OCI-LY3 (cell line): ENCODE data around the gene EZH1.
A peak's percentile ranks its signal among the peaks of the same experiment; 100 is the strongest.

ENCODE experiments used
- H2AFZ ChIP-seq: fragments of 200-600, 300-600 bp; shearing (Covaris generic); 2 replicates; pipeline ENCODE4 v1.6.0; 2014; ENCODE audit warnings: antibody characterized with exemption, low read depth, low read length
- H3K27ac ChIP-seq: fragments of 200-600, 300-600 bp; sonication (generic); 2 replicates; pipeline ENCODE4 v1.5.1; 2014; ENCODE audit warnings: mild to moderate bottlenecking, low read length, moderate library complexity, mixed read lengths
- H3K27me3 ChIP-seq: fragments of 200-600, 300-600 bp; sonication (generic); 2 replicates; pipeline ENCODE4 v1.6.1; 2014; ENCODE audit warnings: low read depth, low read length, mixed read lengths
- H3K36me3 ChIP-seq: fragments of 200-600, 300-600 bp; sonication (generic); replicated peaks from 2 replicates; pipeline ENCODE3; 2014; ENCODE audit warnings: low read depth, low read length, mixed read lengths
- H3K4me1 ChIP-seq: fragments of 300-600, 200-600 bp; sonication (generic); 2 replicates; pipeline ENCODE4 v1.6.1; 2014; ENCODE audit warnings: low read length, mixed read lengths
- H3K4me2 ChIP-seq: fragments of 200-600, 300-600 bp; sonication (generic); 2 replicates; pipeline ENCODE4 v1.6.1; 2014; ENCODE audit warnings: low read length, mixed read lengths
- H3K4me3 ChIP-seq: fragments of 300-600, 200-600 bp; sonication (generic); 2 replicates; pipeline ENCODE4 v1.5.1; 2014; ENCODE audit warnings: antibody characterized with exemption, mild to moderate bottlenecking, low read length, moderate library complexity
- H3K79me2 ChIP-seq: fragments of 300-600, 200-600 bp; shearing (Covaris generic); 2 replicates; pipeline ENCODE4 v1.6.1; 2014; ENCODE audit warnings: mild to moderate bottlenecking, low read length, mixed read lengths
- H3K9ac ChIP-seq: fragments of 300-600, 200-600 bp; shearing (Covaris generic); 2 replicates; pipeline ENCODE4 v1.6.0; 2014; ENCODE audit warnings: mild to moderate bottlenecking, low read length, moderate library complexity
- H3K9me3 ChIP-seq: fragments of 200-600, 300-600 bp; shearing (Covaris generic); 2 replicates; pipeline ENCODE4 v1.6.1; 2014; ENCODE audit warnings: low read length, mixed read lengths; ENCODE audit not compliant: insufficient read depth
- H4K20me1 ChIP-seq: fragments of 200-600, 300-600 bp; sonication (generic); 2 replicates; pipeline ENCODE4 v1.6.1; 2016; ENCODE audit warnings: low read length, mixed read lengths; ENCODE audit not compliant: insufficient read depth
- EZH2phosphoT487 ChIP-seq: fragments of 200-600 bp; shearing (Covaris generic); IDR thresholded peaks from 2 replicates; pipeline ENCODE4 v1.6.1; 2018; ENCODE audit warnings: antibody characterized with exemption, mixed run types, low read depth
- TF ChIP-seq, protein P1 (sequence below): fragments of 200-600, 300-600 bp; sonication (generic); IDR thresholded peaks from 2 replicates; pipeline ENCODE4 v1.5.1; 2014; ENCODE audit warnings: antibody characterized with exemption, low read length, low read depth

Gene EZH1

GRCh38 chr17:42723636-42724035, 21.2 kb downstream of the EZH1 start:
- no peak overlapping the region for H3K9ac ChIP-seq
- H2AFZ ChIP-seq: no peak overlapping the region
- no peak overlapping the region for H3K4me2 ChIP-seq
- no peaks in the 10 kb centered on the region for H3K9me3 ChIP-seq
- H3K27me3 ChIP-seq: no peaks in the 10 kb centered on the region
- H3K36me3 ChIP-seq: peaks cover 35% of the 10 kb centered on the region
- no peaks in the 10 kb centered on the region for H3K79me2 ChIP-seq
- H3K4me1 ChIP-seq: no peaks in the 10 kb centered on the region
- H3K4me3 ChIP-seq: no peak overlapping the region
- no peak overlapping the region for H3K27ac ChIP-seq
- TF ChIP-seq, protein P1, sequence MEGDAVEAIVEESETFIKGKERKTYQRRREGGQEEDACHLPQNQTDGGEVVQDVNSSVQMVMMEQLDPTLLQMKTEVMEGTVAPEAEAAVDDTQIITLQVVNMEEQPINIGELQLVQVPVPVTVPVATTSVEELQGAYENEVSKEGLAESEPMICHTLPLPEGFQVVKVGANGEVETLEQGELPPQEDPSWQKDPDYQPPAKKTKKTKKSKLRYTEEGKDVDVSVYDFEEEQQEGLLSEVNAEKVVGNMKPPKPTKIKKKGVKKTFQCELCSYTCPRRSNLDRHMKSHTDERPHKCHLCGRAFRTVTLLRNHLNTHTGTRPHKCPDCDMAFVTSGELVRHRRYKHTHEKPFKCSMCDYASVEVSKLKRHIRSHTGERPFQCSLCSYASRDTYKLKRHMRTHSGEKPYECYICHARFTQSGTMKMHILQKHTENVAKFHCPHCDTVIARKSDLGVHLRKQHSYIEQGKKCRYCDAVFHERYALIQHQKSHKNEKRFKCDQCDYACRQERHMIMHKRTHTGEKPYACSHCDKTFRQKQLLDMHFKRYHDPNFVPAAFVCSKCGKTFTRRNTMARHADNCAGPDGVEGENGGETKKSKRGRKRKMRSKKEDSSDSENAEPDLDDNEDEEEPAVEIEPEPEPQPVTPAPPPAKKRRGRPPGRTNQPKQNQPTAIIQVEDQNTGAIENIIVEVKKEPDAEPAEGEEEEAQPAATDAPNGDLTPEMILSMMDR: no peak
- no peak for TF ChIP-seq EZH2phosphoT487
- H4K20me1 ChIP-seq: no peaks in the 10 kb centered on the region

- no peaks in the 10 kb centered on the region for H4K20me1 ChIP-seq
- no peaks in the 10 kb centered on the region for H3K4me1 ChIP-seq
- H3K27ac ChIP-seq: no peak overlapping the region
- no peaks in the 10 kb centered on the region for H3K79me2 ChIP-seq
- H2AFZ ChIP-seq: no peak overlapping the region
- H3K36me3 ChIP-seq: peaks cover 52% of the 10 kb centered on the region
- no peaks in the 10 kb centered on the region for H3K27me3 ChIP-seq
- no peak overlapping the region for H3K4me2 ChIP-seq
- no peak overlapping the region for H3K4me3 ChIP-seq
- no peak overlapping the region for H3K9ac ChIP-seq
- no peaks in the 10 kb centered on the region for H3K9me3 ChIP-seq
- TF ChIP-seq EZH2phosphoT487: no peak
- TF ChIP-seq, protein P1: peak; percentile 74
These were observed 23.8 kb downstream of the EZH1 start for GRCh38 chr17:42720996-42721583.

- Histone ChIP-seq H3K4me3 (no peak overlapping the region), H3K79me2 (no peaks in the 10 kb centered on the region), H2AFZ (no peak overlapping the region), H3K4me1 (peaks cover 47% of the 10 kb centered on the region), H3K27me3 (no peaks in the 10 kb centered on the region), H3K4me2 (no peak overlapping the region), H4K20me1 (no peaks in the 10 kb centered on the region), H3K36me3 (peaks cover 50% of the 10 kb centered on the region), H3K9me3 (no peaks in the 10 kb centered on the region), H3K27ac (no peak overlapping the region), H3K9ac (no peak overlapping the region)
- no peak for TF ChIP-seq EZH2phosphoT487
- TF ChIP-seq, protein P1: no peak
These were observed 35.3 kb downstream of the EZH1 start for GRCh38 chr17:42709561-42709960.

GRCh38 chr17:42708588-42708987, 36.3 kb downstream of the EZH1 start:
- Histone ChIP-seq H3K36me3 (peaks cover 55% of the 10 kb centered on the region), H3K79me2 (no peaks in the 10 kb centered on the region), H3K9me3 (no peaks in the 10 kb centered on the region), H3K4me3 (no peak overlapping the region), H3K9ac (no peak overlapping the region), H3K4me1 (peaks cover 57% of the 10 kb centered on the region), H3K27ac (0 out of 2 replicates have a peak overlapping the region, but pooled peaks have one; percentile 21), H4K20me1 (no peaks in the 10 kb centered on the region), H2AFZ (no peak overlapping the region), H3K4me2 (peak overlapping the region; percentile 24), H3K27me3 (no peaks in the 10 kb centered on the region)
- TF ChIP-seq, protein P1: no peak
